Measurements from ENCODE around the gene CCZ1. TPM values are rescaled to one million over a fixed set of nuclear protein-coding genes. Genes with fewer than 3 reads are reported as not detected.
"Not testable (repeated sequence)": the region's sequence is repeated elsewhere in the genome, so short reads cannot be mapped to it uniquely, and the experiment has no call there.

Gene CCZ1
- total and polyA plus RNA-seq, 9 of the 15 experiments (the other 6 are each of a cell fraction or from before 2014, with no cell fraction given) = 34.5 to 94.6 (median 78.1) TPM

DNA sequence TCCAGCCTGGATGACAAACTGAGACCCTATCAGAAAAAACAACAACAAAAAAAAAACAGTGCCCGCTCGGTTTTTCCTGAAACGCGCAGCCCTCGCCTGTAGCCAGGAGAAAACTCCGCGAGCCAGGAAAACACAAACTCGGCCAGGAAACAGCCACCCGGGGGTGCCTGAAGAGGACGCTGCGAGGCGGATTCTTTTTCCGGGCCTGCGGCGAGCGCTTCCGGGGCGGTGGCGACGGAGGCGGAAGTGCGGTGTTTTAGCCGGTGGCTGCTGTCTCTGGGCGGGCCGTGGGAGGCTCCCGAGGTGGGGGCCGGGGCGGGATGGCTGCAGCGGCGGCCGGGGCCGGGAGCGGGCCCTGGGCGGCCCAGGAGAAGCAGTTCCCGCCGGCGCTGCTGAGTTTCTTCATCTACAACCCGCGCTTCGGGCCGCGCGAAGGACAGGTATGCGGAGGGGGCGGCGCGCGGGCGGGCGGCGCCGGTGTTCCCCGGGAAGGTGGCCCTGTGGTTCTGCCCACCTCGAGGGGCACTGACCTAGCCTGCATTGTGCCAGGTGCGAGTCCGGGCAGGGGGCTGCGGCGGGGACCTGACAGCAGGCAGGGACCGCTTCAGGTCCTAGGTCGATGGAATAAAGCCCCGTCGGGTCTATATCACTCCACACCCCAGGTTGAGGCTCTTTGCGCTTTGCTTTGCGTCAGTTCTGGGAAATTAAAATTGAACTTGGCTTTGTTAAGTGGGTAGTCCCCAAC is at the start of gene CCZ1 (continued):
- TF ChIP-seq, protein P1, sequence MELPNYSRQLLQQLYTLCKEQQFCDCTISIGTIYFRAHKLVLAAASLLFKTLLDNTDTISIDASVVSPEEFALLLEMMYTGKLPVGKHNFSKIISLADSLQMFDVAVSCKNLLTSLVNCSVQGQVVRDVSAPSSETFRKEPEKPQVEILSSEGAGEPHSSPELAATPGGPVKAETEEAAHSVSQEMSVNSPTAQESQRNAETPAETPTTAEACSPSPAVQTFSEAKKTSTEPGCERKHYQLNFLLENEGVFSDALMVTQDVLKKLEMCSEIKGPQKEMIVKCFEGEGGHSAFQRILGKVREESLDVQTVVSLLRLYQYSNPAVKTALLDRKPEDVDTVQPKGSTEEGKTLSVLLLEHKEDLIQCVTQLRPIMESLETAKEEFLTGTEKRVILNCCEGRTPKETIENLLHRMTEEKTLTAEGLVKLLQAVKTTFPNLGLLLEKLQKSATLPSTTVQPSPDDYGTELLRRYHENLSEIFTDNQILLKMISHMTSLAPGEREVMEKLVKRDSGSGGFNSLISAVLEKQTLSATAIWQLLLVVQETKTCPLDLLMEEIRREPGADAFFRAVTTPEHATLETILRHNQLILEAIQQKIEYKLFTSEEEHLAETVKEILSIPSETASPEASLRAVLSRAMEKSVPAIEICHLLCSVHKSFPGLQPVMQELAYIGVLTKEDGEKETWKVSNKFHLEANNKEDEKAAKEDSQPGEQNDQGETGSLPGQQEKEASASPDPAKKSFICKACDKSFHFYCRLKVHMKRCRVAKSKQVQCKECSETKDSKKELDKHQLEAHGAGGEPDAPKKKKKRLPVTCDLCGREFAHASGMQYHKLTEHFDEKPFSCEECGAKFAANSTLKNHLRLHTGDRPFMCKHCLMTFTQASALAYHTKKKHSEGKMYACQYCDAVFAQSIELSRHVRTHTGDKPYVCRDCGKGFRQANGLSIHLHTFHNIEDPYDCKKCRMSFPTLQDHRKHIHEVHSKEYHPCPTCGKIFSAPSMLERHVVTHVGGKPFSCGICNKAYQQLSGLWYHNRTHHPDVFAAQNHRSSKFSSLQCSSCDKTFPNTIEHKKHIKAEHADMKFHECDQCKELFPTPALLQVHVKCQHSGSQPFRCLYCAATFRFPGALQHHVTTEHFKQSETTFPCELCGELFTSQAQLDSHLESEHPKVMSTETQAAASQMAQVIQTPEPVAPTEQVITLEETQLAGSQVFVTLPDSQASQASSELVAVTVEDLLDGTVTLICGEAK (IDR thresholded peaks at IDR 0.05) = peak; percentile 92
- TF ChIP-seq, protein P1 (CRISPR knock-in tag; IDR thresholded peaks at IDR 0.05) = not testable (repeated sequence)
- TF ChIP-seq ETV5 (CRISPR knock-in tag; IDR thresholded peaks at IDR 0.05; ENCODE audit: low read depth) = peak; percentile 44; the same call in 1 of the 2 replicates
- peak; percentile 83 for TF ChIP-seq GABPA (tag; conservative IDR thresholded peaks at IDR 0.05; ENCODE audit: low read depth)
- TF ChIP-seq, protein P2, sequence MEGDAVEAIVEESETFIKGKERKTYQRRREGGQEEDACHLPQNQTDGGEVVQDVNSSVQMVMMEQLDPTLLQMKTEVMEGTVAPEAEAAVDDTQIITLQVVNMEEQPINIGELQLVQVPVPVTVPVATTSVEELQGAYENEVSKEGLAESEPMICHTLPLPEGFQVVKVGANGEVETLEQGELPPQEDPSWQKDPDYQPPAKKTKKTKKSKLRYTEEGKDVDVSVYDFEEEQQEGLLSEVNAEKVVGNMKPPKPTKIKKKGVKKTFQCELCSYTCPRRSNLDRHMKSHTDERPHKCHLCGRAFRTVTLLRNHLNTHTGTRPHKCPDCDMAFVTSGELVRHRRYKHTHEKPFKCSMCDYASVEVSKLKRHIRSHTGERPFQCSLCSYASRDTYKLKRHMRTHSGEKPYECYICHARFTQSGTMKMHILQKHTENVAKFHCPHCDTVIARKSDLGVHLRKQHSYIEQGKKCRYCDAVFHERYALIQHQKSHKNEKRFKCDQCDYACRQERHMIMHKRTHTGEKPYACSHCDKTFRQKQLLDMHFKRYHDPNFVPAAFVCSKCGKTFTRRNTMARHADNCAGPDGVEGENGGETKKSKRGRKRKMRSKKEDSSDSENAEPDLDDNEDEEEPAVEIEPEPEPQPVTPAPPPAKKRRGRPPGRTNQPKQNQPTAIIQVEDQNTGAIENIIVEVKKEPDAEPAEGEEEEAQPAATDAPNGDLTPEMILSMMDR (IDR thresholded peaks at IDR 0.05 in 2 of 3, conservative IDR thresholded peaks at IDR 0.05 in 1 of 3; ENCODE audit: insufficient read depth in 2 of 3, low read depth in 1 of 3, low read length in 3 of 3) = peak; percentile 10 to 49 (median 41); a peak in 4 of 6 replicates
- TF ChIP-seq PHF20 (IDR thresholded peaks at IDR 0.05; ENCODE audit: partially characterized antibody) = peak; percentile 56
- TF ChIP-seq RBFOX2 (IDR thresholded peaks at IDR 0.05; ENCODE audit: low read depth, low read length) = peak; percentile 64
- 0 out of 2 replicates have a peak, but pooled peaks have one; percentile 26 for TF ChIP-seq GATAD2B (IDR thresholded peaks at IDR 0.05; ENCODE audit: borderline replicate concordance)
- peak; percentile 53; the same call in 1 of the 2 replicates for TF ChIP-seq GABPB1 (CRISPR knock-in tag; IDR thresholded peaks at IDR 0.05)
- TF ChIP-seq EP400 (IDR thresholded peaks at IDR 0.05) = peak; percentile 35; the same call in 1 of the 2 replicates
- TF ChIP-seq NR2C2 (CRISPR knock-in tag; IDR thresholded peaks at IDR 0.05) = peak; percentile 53; the same call in 1 of the 2 replicates
- peak; percentile 91 for TF ChIP-seq NR2C2 (tag; IDR thresholded peaks at IDR 0.05)
- peak; percentile 28 for TF ChIP-seq TAF1 (IDR thresholded peaks at IDR 0.05; ENCODE audit: control insufficient read depth, extremely low read depth, insufficient read depth, low read length, severe bottlenecking)
- TF ChIP-seq ATF7 (IDR thresholded peaks at IDR 0.05) = 0 out of 2 replicates have a peak, but pooled peaks have one; percentile 18
- peak; percentile 43 for TF ChIP-seq ZFX (CRISPR knock-in tag; IDR thresholded peaks at IDR 0.05)
- TF ChIP-seq CBX1 (IDR thresholded peaks at IDR 0.05; ENCODE audit: low read depth) = peak; percentile 44; the same call in 1 of the 2 replicates

Data from K562 (cell line).